ENCODE measurements around the gene TUBA8.

- TF ChIP-seq CTCF (conservative IDR thresholded peaks at IDR 0.05 in 1 of 2, IDR thresholded peaks at IDR 0.05 in 1 of 2; ENCODE audit: low read depth in 1 of 2, low read length in 2 of 2) (no peak), EZH2 (IDR thresholded peaks at IDR 0.05; ENCODE audit: low read length, missing control alignments) (no peak)
Observed at GRCh38 chr22:18145676-18146388, 35.2 kb downstream of the TUBA8 start.

Measured in fibroblast of lung (primary cell).